ENCODE results near the gene RIN3.
"Not testable (repeated sequence)": the region's sequence is repeated elsewhere in the genome, so short reads cannot be mapped to it uniquely, and the experiment has no call there.

RIN3 gene

GRCh38 chr14:92531106-92531873, 17.7 kb downstream of the RIN3 start:
- Histone ChIP-seq H3K4ac (ENCODE audit: low read depth, low read length) (no peak overlapping the region), H3K36me3 (ENCODE audit: control insufficient read depth, insufficient read depth, low read length) (no peaks in the 10 kb centered on the region), H3K4me1 (ENCODE audit: control insufficient read depth, low read depth, low read length) (no peaks in the 10 kb centered on the region), H4K5ac (ENCODE audit: low read length) (no peak overlapping the region), H3K79me2 (ENCODE audit: control insufficient read depth, insufficient read depth, low read length) (no peaks in the 10 kb centered on the region), H3K23ac (ENCODE audit: low read length) (no peak overlapping the region), H2BK5ac (ENCODE audit: low read length) (no peak overlapping the region), H3K56ac (ENCODE audit: low read length) (no peak overlapping the region), H3K27ac (ENCODE audit: low read depth, low read length) (no peak overlapping the region), H3K4me2 (ENCODE audit: low read length) (no peak overlapping the region), H2BK120ac (ENCODE audit: low read depth, low read length) (no peak overlapping the region), H4K8ac (ENCODE audit: low read depth, low read length) (no peak overlapping the region), H3K18ac (ENCODE audit: low read length) (no peak overlapping the region), H3K27me3 (ENCODE audit: insufficient read depth, low read length, poor library complexity) (no peaks in the 10 kb centered on the region), H2BK15ac (replicated peaks; ENCODE audit: low read depth) (no peak overlapping the region), H2AK5ac (ENCODE audit: low read length) (no peak overlapping the region), H3K79me1 (ENCODE audit: low read length) (no peaks in the 10 kb centered on the region), H3K4me3 (ENCODE audit: low read length) (no peak overlapping the region), H3K9ac (ENCODE audit: low read length) (no peak overlapping the region)
- DNase-seq, result no peak
- WGBS (ENCODE audit: extremely low coverage, insufficient coverage, low lambda C conversion rate), result no CpG with 5 or more reads among the region's 16 CpGs

DNA sequence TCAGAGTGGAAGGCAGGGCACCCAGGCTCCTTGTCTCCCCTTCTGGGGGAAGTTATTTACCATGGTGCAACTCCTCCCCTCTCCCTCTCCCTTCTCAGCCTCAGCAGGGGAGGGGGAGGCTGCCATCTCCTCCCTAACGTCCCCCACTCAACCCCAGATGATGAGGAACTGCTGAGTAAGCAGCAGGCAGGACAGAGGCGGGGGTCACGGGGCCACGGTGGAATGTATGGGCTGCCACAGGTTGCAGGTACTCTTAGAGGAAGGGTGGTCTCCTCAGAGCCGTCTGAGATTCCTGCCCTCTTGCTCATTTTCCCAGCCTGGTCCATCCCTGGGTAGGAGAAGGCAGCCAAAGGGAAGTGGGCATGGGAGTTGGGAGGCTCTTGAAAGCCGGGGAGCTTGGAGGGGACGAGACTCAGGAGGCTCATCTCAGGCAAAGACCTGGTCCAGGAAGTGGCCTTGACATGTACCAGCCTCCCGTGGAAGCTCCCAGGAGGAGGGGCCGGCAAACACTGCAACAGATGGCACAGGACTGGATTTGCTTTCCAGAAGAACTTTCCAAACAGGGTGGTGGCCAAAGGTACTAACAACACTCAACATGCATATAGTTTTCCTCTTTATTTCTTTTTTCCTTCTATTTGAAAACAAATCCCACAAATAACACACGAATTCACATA, 19.0 kb downstream of the RIN3 start:
- no peak overlapping the region for H3K18ac ChIP-seq (ENCODE audit: low read length)
- no peak overlapping the region for H3K27ac ChIP-seq (ENCODE audit: low read depth, low read length)
- H3K4me1 ChIP-seq (ENCODE audit: control insufficient read depth, low read depth, low read length), result no peaks in the 10 kb centered on the region
- no peak overlapping the region for H4K8ac ChIP-seq (ENCODE audit: low read depth, low read length)
- H3K27me3 ChIP-seq (ENCODE audit: insufficient read depth, low read length, poor library complexity), result no peaks in the 10 kb centered on the region
- no peak overlapping the region for H2BK120ac ChIP-seq (ENCODE audit: low read depth, low read length)
- H4K5ac ChIP-seq (ENCODE audit: low read length), result no peak overlapping the region
- H3K79me2 ChIP-seq (ENCODE audit: control insufficient read depth, insufficient read depth, low read length), result no peaks in the 10 kb centered on the region
- H3K23ac ChIP-seq (ENCODE audit: low read length), result no peak overlapping the region
- no peak overlapping the region for H3K4me2 ChIP-seq (ENCODE audit: low read length)
- no peak overlapping the region for H2AK5ac ChIP-seq (ENCODE audit: low read length)
- no peak for DNase-seq
- 100% methylated on average over 1 of the region's 10 CpGs for WGBS (ENCODE audit: extremely low coverage, insufficient coverage, low lambda C conversion rate)
- no peak overlapping the region for H3K9ac ChIP-seq (ENCODE audit: low read length)
- no peak overlapping the region for H3K56ac ChIP-seq (ENCODE audit: low read length)
- no peak overlapping the region for H2BK5ac ChIP-seq (ENCODE audit: low read length)
- H3K79me1 ChIP-seq (ENCODE audit: low read length), result no peaks in the 10 kb centered on the region
- H3K4me3 ChIP-seq (ENCODE audit: low read length), result no peak overlapping the region
- no peak overlapping the region for H2BK15ac ChIP-seq (replicated peaks; ENCODE audit: low read depth)
- no peaks in the 10 kb centered on the region for H3K36me3 ChIP-seq (ENCODE audit: control insufficient read depth, insufficient read depth, low read length)
- H3K4ac ChIP-seq (ENCODE audit: low read depth, low read length), result no peak overlapping the region

DNA sequence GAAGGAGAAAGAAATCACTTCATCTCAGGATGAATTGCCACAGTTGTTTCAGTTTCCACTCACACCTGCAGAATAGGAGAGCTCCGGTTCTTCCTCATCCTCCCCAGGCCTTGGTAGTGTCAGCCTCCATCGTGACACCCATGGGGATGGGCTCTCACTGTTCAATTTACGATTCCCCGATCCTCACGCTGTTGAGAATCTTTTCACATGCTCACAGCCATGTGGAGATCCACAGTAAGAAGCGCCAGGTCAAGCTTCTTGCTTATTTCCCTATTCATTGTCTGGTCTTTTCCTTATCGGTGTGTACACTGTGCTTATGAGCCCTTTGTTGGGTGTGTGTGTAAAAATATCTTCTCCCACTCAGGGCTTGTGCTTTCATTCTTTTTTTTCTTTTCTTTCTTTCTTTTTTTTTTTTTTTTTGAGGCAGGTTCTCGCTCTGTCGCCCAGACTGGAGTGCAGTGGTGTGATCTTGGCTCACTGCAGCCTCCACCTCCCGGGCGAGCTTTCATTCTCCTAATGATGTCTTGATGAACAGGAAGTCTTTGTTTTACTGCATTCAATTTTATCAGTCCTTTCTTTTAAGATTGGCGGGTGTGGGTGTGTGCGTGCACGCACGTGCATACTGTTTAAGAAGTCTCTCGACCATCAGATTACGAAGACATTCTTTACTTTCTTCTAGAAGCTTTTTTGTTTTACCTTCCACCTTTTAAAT, 21.5 kb downstream of the RIN3 start:
- Histone ChIP-seq H3K4me2 (ENCODE audit: low read length) (no peak overlapping the region), H3K4ac (ENCODE audit: low read depth, low read length) (no peak overlapping the region), H3K79me2 (ENCODE audit: control insufficient read depth, insufficient read depth, low read length) (no peaks in the 10 kb centered on the region), H2AK5ac (ENCODE audit: low read length) (no peak overlapping the region), H3K79me1 (ENCODE audit: low read length) (no peaks in the 10 kb centered on the region), H2BK15ac (replicated peaks; ENCODE audit: low read depth) (no peak overlapping the region), H3K23ac (ENCODE audit: low read length) (no peak overlapping the region), H3K18ac (ENCODE audit: low read length) (no peak overlapping the region), H3K36me3 (ENCODE audit: control insufficient read depth, insufficient read depth, low read length) (no peaks in the 10 kb centered on the region), H3K27ac (ENCODE audit: low read depth, low read length) (no peak overlapping the region), H4K5ac (ENCODE audit: low read length) (no peak overlapping the region), H3K27me3 (ENCODE audit: insufficient read depth, low read length, poor library complexity) (no peaks in the 10 kb centered on the region), H3K56ac (ENCODE audit: low read length) (no peak overlapping the region), H3K9ac (ENCODE audit: low read length) (no peak overlapping the region), H4K8ac (ENCODE audit: low read depth, low read length) (no peak overlapping the region), H3K4me3 (ENCODE audit: low read length) (no peak overlapping the region), H3K4me1 (ENCODE audit: control insufficient read depth, low read depth, low read length) (no peaks in the 10 kb centered on the region), H2BK5ac (ENCODE audit: low read length) (no peak overlapping the region), H2BK120ac (ENCODE audit: low read depth, low read length) (no peak overlapping the region)
- no peak for DNase-seq
- no CpG with 5 or more reads among the region's 17 CpGs for WGBS (ENCODE audit: extremely low coverage, insufficient coverage, low lambda C conversion rate)

DNA sequence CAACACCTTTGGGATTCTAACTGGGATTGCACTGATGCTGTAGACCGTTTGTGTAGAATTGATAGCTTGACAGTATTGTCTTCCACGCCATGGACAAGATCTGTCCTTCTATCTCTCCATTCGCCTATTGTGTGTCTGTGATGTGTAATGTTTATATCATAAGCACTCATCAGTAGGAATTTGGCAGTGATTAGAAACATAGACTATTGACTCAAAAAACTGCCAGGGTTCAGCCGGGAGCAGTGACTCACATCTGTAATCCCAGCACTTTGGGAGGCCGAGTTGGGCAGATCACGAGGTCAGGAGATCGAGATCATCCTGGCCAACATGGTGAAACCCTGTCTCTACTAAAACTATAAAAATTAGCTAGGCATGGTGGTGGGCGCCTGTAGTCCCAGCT, 22.6 kb downstream of the RIN3 start:
- not testable (repeated sequence) for H3K18ac ChIP-seq (ENCODE audit: low read length); H2BK5ac ChIP-seq (ENCODE audit: low read length); H2AK5ac ChIP-seq (ENCODE audit: low read length); H3K4me2 ChIP-seq (ENCODE audit: low read length); H3K4me1 ChIP-seq (ENCODE audit: control insufficient read depth, low read depth, low read length); H3K9ac ChIP-seq (ENCODE audit: low read length); H3K79me1 ChIP-seq (ENCODE audit: low read length); H3K4ac ChIP-seq (ENCODE audit: low read depth, low read length); H3K27me3 ChIP-seq (ENCODE audit: insufficient read depth, low read length, poor library complexity); H2BK15ac ChIP-seq (replicated peaks; ENCODE audit: low read depth); H4K5ac ChIP-seq (ENCODE audit: low read length); H3K79me2 ChIP-seq (ENCODE audit: control insufficient read depth, insufficient read depth, low read length); DNase-seq; H3K27ac ChIP-seq (ENCODE audit: low read depth, low read length); H2BK120ac ChIP-seq (ENCODE audit: low read depth, low read length); H3K23ac ChIP-seq (ENCODE audit: low read length); H4K8ac ChIP-seq (ENCODE audit: low read depth, low read length); H3K56ac ChIP-seq (ENCODE audit: low read length); H3K36me3 ChIP-seq (ENCODE audit: control insufficient read depth, insufficient read depth, low read length); H3K4me3 ChIP-seq (ENCODE audit: low read length)
- no CpG with 5 or more reads among the region's 8 CpGs for WGBS (ENCODE audit: extremely low coverage, insufficient coverage, low lambda C conversion rate)

DNA sequence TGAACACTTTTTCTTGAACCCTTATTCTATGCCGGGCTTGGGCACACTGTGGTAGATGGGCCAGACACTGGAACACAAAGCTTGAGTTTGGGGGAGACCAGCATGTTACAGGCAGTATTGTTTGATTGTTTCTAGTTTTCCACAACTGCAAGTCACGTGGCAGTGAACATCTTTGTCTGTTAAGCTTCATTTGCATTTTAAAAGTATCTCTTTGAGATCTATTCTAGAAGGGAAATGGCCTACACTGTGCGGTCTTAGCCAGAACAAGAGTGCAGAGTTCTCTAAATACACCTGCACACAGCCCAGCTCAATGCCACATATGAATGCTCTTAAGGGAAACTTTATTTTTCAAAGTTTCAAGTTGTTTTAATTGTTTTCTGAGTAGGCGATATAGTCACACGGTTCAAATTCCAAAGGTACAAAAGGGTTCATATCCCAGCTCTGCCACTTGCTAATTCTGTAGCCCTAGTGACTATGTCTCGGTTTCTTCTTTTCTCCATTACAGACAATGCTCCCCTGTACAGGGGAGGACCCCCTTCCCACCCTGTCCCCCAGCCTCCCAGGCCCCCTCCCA, 24.9 kb downstream of the RIN3 start:
- whole genome bisulfite sequencing (ENCODE audit: extremely low coverage, insufficient coverage, low lambda C conversion rate), result no CpG with 5 or more reads among the region's 6 CpGs
- no peak overlapping the region for H2BK120ac ChIP-seq (ENCODE audit: low read depth, low read length)
- H3K4me1 ChIP-seq (ENCODE audit: control insufficient read depth, low read depth, low read length), result no peaks in the 10 kb centered on the region
- H3K4me2 ChIP-seq (ENCODE audit: low read length), result no peak overlapping the region
- no peak overlapping the region for H3K9ac ChIP-seq (ENCODE audit: low read length)
- no peak overlapping the region for H3K56ac ChIP-seq (ENCODE audit: low read length)
- H3K36me3 ChIP-seq (ENCODE audit: control insufficient read depth, insufficient read depth, low read length), result no peaks in the 10 kb centered on the region
- H3K79me1 ChIP-seq (ENCODE audit: low read length), result no peaks in the 10 kb centered on the region
- no peak overlapping the region for H3K23ac ChIP-seq (ENCODE audit: low read length)
- no peaks in the 10 kb centered on the region for H3K79me2 ChIP-seq (ENCODE audit: control insufficient read depth, insufficient read depth, low read length)
- H2BK15ac ChIP-seq (replicated peaks; ENCODE audit: low read depth), result no peak overlapping the region
- no peak overlapping the region for H2AK5ac ChIP-seq (ENCODE audit: low read length)
- H3K18ac ChIP-seq (ENCODE audit: low read length), result no peak overlapping the region
- no peak overlapping the region for H4K8ac ChIP-seq (ENCODE audit: low read depth, low read length)
- H3K27me3 ChIP-seq (ENCODE audit: insufficient read depth, low read length, poor library complexity), result no peaks in the 10 kb centered on the region
- H3K27ac ChIP-seq (ENCODE audit: low read depth, low read length), result no peak overlapping the region
- H2BK5ac ChIP-seq (ENCODE audit: low read length), result no peak overlapping the region
- no peak overlapping the region for H3K4ac ChIP-seq (ENCODE audit: low read depth, low read length)
- H3K4me3 ChIP-seq (ENCODE audit: low read length), result no peak overlapping the region
- no peak for DNase-seq
- H4K5ac ChIP-seq (ENCODE audit: low read length), result no peak overlapping the region

All from mesendoderm (in vitro differentiated cells).